ENCODE results near the gene MED13L. TPM values are rescaled to one million over a fixed set of nuclear protein-coding genes. Genes with fewer than 3 reads are reported as not detected.

MED13L gene
- total RNA-seq, 1 donor from 2014 or later: 117 TPM

DNA sequence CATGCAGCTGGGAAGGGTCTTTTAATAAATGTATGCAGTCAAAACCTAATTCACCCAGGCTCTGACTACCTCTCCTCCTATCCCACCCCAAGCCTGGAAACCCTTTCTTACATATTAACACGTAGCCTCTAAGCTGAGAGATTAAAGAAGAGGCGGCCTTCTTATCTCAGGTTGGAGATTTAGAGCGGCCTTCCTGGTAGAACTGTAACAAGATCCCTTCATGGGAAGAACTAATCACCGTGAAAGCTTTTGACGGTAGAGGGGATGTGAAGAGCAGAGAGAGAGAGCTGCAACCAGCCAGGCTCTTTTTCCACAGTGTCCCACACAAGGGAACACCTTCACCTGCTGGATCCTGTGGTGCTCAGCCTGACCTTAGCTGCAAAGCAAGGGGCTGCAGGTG is 367.4 kb downstream of the MED13L start:
- DNase-seq (ENCODE audit: low spot score): no peak
